Superior temporal gyrus (tissue), 1 donor: Measurements from ENCODE around the gene FAM171A2.
"Not testable (repeated sequence)": the region's sequence is repeated elsewhere in the genome, so short reads cannot be mapped to it uniquely, and the experiment has no call there.

Experiments used
- DNase-seq: peaks from one replicate; pipeline ENCODE4 v3.0.0-alpha.2; 2016; ENCODE audit errors: extremely low spot score

Gene FAM171A2

DNA sequence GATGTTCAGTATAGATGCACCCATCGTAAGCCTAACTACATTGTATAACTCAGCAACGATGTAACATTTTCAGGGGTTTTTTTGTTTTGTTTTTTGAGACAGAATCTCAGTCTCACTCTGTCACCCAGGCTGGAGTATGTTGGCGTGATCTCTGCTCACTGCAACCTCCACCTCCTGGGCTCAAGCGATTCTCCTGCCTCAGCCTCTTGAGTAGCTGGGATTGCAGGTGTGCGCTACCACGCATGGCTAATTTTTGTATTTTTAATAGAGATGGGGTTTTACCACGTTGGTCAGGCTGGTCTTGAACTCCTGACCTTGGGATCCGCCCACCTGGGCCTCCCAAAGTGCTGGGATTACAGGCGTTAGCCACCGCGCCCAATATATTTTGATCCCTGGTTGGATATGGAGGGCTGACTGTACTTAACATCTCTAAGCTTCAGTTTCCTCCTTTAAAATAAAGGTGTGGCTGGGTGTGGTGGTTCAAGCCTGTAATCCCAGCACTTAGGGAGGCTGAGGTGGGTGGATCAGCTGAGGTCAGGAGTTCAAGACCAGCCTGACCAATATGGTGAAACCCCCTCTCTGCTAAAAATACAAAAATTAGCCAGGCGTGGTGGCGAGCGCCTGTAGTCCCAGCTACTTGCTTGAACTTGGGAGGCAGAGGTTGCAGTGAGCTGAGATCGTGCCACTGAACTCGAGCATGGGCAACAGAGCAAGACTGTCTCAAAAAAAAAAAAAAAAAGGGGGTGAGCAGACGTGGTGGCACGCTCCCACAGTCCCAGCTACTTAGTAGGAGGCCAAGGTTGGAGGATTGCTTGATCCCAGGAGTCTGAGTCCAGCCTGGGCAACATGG, 16.2 kb downstream of the FAM171A2 start:
- not testable (repeated sequence) for DNase-seq

DNA sequence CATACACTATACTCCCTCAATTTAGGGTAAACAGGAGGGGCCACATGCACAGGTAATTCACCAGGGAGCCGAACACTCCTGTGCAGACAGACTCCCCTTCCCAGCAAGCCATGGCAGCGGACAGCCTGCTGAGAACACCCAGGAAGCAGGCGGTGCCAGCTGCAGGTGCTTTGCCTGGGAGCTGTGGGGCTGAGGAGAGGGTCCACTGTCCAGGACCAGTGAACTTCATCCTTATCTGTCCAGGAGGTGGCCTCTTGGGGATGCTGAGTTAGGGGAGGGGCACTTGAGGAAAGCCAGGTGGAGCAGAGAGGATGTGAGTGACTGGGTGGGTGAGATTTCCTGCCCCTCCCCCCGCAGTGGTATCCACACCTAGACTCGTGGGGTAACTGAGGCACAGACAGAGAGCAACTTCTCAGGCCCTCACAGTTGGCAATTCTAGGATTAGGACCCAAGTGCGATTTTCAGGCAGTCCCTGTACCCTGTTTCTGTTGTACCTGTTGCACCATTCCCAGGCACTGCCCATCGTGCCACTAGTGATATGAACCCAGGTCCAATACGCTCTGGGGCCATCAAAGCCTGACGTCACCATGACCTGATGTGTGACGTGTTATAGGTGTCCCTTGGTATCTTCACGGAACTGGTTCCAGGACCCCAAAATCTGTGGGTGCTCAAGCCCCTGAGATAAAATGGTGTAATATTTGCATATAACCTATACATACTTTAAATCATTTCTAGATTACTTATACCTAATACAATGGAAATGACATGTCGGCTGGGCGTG, 17.4 kb downstream of the FAM171A2 start:
- no peak for DNase-seq

DNA sequence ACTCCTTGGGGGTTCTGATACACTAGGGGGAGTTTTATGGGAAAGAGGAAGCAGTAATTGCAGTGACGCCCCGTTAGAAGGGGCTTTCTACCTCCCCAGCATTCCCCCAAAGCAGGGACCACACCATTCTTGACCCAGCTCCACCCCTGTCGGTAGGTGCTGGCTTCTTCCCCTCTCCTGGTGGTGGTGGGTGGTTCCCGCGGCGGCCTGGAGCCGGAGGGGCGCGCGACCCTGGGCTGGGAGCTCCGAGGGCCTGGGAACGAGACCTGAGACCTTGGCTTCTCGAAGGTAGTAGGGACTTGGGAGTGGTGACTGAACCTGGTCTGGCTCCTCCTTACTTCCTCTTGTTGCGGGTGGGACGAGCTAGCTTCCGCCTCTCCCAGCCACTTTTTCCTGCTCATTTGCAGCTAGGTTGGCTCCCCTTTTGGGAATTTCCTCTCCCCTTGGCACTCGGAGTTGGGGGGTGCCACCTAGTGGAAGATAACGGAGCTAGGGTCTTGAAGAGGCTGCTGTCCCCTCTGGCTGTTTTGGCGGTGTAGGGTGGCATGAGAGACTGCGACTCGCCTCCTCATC, 18.1 kb downstream of the FAM171A2 start:
- DNase-seq: peak; percentile 76

DNA sequence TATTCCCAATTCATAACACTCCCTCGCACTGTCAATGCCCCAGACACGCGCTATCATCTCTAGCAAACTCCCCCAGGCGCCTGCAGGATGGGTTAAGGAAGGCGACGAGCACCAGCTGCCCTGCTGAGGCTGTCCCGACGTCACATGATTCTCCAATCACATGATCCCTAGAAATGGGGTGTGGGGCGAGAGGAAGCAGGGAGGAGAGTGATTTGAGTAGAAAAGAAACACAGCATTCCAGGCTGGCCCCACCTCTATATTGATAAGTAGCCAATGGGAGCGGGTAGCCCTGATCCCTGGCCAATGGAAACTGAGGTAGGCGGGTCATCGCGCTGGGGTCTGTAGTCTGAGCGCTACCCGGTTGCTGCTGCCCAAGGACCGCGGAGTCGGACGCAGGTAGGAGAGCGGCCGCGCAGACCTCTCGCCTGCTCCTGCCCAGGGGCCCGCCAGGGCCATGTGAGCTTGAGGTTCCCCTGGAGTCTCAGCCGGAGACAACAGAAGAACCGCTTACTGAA, 18.7 kb downstream of the FAM171A2 start, which contains the start of gene GRN:
TSS of gene GRN (plus strand) at position 364 of the 515 bp plus-strand sequence. CDS start 3,863 bp downstream, outside the sequence.
- peak; percentile 100 for DNase-seq

DNA sequence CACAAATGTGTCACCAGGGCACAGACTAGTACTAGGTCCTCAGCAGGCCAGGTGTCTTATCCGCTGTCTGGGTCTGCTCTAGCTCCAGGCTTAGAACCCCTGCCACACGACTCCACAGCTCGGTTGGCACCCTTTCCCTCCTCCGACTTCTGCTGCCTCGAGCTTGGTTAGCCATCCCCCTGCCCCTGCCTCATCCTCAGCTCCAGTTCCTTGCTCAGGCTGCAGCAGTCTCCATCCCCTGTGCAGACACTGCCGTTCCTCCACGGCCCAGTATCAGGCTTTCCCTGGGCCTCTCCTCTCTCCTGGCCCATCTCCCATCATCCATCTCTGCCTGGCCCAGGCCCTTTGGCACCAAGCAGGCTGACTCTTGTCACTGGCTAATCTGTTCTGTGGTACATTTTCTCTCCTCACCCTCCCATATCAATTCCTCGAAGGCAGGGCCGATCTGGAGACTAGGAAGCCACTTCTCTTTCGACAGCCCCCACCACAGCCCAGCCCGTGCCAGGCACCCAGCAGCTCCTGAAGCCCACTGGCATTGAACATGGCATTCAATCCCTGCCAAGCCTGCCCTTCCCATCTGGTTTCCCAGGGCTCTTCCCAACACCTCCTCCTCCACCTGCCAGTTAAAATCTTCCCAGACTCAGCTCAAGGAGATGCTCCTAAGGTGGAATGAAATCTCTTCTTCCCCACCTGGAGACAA, 20.0 kb downstream of the FAM171A2 start:
- no peak for DNase-seq

DNA sequence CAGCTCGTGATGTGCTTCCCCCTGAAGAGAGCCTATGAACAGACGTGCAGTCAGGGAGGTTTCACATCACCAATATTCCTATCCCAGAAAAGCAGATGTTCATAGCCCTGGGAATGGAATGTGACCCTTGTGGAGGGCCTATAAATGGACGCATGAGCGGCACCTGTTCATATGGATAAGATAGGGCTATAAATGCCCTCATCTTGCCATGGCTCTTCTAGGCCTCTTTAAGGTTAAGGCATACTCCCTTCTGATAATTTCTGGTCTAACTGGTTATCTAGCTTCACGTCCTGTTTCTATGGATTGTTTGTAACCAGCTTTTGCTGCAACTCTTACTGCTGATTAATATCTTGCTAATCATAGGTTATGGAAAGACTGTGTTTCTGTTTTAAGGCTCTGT, 23.1 kb downstream of the FAM171A2 start:
- not testable (repeated sequence) for DNase-seq

DNA sequence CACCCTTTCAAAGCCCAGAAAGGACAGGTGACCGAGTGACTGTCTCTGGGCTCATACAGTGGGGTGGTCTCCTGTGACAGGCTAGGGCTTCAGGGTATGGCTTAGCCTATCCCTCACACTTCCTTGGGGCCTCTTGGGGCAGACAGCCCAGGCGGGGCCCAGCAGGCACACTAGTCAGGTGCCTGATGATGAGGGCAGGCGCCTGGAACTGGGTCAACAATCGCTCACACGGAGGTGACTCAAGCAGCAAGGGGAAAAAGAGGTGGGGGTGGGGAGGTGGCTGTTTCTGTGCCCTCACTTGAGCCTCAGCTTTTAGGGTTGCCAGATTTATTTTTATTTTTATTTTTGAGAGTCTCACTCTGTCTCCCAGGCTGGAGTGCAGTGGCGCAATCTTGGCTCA, 25.0 kb downstream of the FAM171A2 start:
- no peak for DNase-seq

DNA sequence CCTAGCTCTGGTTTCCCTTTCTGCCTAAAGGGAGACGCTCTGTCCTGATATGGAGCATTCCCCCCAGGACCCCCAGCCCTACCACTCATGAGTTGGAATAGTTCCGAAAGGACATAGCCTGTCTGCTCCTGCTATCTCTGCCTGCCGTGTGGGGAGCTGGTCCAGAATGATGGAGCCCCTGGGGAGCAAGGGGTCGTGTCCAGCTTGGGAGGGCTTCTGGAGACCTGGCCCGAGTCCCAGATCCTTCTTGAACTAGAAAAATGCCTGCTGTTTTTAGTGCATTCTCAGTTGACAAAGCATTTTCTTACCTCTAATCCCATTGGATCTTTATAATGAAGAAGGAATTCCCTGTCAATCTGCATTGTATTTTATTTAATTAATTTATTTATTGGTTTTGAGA, 27.7 kb downstream of the FAM171A2 start:
- DNase-seq: no peak

DNA sequence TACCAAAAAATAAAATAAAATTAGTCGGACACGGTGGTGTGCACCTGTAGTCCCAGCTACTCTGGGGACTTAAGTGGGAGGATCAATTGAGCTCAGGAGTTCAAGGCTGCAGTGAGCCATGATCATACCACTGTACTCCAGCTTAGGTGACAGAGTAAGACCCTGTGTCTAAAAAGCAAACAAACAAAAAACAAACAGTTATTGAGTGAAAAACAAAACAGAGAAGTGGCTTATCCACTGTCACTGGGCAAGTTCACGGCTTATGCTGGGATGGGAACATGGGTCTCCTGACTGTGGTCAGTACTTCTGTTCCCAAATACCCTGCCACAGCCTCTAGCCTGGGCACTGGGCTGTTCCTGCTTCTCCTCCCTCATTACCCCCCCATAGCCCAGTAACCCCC, 28.1 kb downstream of the FAM171A2 start:
- DNase-seq: no peak

DNA sequence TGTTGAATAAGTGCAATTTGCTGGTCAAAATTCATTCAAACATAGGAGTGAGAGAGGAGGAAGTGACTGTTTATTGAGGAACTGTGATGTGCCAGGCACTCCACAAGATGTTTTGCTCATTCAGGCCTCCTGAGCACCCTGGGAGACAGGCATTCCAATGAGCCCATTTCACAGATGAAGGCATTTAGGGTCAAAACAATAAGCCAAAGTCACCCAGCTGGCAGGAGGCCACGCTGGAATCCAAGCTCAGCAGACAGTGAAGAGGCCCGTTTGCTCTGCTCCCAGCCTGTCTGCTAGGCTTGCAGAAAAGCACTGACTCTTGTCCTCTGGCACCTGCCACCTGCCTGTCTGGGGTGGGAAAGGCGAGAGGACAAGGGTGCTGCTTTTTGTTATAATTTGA, 28.9 kb downstream of the FAM171A2 start:
- no peak for DNase-seq

DNA sequence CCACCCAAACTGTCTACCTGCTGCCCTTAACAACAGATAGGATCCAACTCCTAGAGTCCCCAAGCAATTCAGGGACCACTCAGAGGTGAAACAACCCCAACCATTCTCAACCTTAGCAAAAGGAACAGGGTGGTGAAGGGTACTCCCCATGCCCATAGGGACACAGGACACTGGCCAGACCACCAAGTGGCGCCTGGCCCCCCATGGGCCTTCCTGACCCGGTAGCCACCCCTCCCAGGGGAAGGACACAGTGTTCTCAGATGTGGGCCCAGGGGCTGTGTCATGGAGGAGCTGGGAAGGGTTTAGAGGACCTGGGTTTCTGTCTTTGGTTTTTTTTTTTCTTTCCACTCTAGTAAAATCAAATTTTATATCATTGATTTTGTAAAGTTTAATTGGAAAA, 29.3 kb downstream of the FAM171A2 start:
- DNase-seq: no peak

DNA sequence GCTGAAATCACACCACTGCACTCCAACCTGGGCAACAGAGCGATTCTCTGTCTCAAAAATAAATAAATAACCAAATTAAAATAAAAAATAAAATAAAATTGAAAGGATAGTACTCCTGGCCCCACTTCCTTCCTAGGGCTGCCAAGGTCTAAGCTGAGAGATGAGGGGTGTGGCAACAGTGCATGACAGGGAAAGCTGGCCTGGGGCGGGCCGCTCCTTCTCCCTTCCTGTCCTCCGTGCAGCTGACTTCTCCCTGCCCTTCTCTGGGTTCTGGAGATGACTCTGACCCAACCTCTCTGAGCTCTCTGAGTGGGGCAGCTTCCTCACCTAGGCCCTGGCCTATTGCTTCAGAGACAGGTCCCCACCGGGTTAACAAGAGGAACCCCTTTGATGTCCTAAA, 30.3 kb downstream of the FAM171A2 start:
- no peak for DNase-seq

DNA sequence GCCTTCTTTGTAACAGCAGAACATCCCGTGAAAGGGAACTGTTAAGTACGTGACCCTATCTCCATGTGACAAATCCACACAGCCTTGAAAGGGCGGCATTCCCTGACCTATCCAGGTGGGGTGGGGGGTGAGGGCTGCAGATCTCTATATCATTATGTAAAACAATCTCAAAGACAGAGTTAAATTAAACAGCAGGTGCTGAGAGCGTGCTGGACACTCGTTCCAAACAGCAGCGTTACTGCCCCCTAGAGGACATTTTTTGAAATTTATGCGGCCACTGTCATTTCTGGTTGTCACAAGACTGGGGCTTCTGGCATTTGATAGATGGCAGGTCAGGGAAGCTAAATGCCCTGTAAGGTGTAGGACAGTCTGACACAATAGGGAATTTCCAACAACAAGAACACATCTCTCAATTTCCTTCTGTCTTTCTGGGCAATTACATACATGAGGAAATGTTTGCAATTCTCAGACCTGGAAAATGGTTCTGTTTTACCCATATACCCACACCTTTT, 32.3 kb downstream of the FAM171A2 start:
- peak; percentile 96 for DNase-seq

DNA sequence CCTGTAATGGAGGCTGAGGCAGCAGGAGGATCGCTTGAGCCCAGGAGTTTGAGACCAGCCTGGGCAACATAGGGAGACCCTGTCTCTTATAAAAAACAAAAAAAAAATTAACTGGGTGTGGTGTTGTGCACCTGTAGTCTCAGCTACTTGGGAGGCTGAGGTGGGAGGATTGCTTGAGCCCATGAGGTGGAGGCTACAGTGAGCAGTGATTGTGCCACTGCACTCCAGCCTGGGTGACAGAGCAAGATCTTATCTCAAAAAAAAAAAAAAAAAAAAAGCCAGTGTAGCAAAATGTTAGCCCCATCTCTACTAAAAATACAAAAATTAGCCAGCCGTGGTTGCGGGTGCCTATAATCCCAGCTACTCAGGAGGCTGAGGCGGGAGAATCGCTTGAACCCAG, 33.4 kb downstream of the FAM171A2 start:
- not testable (repeated sequence) for DNase-seq

DNA sequence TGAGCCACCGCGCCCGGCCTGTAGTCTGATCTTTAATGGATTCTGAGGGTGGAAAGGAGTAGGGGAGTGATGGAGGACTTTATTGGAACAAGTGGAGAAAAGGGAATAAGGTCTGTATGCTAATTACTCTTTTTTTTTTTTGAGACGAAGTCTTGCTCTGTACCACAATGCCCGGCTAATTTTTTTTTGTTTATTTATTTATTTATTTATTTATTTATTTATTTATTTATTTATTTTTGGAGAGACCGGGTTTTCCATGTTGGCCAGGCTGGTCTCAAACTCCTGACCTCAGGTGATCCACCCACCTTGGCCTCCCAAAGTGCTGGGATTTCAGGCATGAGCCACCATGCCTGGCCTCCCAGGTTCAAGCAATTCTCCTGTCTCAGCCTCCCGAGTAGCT, 34.1 kb downstream of the FAM171A2 start:
- not testable (repeated sequence) for DNase-seq

DNA sequence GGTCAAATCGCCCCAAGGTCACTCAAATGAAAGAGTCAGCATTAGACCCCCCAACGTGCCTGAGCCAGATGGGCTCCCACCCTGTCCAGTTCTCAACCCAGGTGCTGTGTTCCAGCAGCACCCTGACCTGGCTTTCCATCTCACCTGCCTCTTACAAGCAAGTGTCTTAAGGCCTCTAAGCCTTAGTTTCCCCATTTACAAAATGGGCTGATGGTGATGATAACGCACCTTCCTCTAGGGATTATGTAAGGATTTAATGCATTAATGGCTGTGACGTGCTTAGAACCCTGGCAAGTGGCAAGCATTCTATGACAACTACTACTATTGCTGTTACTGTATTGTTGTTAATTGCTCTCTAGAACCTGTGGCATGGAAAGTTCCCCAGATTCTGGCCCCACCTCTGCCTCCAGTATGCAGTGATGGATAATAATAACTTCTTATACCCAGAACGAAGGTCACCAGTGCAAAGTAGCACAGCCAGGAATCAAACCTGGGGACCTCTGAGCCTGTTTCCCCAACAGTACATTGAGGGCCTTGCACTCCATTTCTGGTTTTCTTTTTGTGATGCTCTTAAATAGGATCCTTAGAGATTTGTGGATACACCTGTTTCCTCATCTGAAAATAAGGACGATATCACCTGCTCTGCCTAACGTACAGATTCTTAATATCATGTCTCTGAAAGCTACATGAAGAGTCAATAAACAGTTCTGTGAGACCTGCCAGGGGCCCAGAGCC, 35.8 kb downstream of the FAM171A2 start:
- no peak for DNase-seq

DNA sequence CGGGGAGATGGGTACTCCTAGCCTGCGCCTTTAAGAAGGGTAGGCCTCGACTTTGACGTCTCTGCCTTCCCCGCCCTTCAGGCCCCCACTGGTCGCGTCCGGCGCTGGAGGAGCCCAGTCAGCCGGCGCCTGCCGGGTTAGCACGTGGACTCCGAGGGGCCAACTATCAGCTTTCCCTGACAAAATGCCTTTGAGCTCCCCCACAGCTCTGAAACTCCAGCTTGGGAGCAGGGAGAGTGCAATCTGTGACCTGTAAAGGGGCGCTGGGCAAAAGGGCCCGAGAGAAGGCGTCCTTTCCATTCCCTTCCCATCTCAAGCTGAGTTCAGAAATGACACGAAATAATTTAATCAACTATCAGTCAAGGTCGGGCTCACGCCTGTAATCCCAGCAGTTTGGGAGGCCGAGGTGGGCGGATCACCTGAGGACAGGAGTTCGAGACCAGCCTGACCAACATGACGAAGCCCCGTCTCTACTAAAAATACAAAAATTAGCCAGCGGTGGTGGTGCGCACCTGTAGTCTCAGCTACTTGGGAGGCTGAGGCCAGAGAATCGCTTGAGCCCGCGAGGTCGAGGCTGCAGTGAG, 36.7 kb downstream of the FAM171A2 start:
- DNase-seq: peak; percentile 99

DNA sequence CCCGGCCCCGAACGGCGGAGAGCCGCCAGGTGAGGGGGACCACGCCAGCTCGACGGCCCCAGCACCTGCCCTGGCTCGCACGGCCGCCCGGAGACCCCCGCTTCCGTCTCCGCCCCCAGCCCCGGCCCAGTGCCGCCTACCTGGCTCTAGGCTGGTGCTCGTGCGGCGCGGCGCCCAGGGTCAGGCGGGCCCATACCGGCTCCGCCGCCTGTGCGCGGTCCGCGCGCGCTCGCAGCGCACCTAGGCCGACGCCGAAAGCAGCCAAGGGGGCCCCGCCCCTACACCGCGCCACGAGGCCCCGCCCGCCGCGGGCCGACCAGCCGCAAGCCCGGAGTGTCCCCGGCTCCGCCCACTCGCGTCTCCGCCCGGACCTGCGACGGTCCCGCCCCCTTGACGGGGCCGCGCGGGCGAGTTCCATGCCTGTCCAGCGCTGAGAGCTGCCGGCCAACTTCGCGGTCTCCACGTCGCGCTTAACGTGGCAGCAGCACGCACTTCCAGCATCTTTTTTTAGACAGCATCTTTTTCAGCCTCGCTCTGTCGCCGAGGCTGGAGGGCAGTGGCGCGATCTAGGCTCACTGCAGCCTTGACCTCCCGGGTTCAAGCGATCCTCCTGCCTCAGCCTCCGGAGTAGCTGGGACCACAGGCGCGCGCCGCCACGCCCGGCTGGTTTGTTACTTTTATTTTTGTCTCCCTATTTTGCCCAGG, 38.9 kb downstream of the FAM171A2 start, which contains the start of gene SLC25A39:
TSS of gene SLC25A39 (minus strand) at position 253 of the 705 bp plus-strand sequence. CDS start 1,261 bp downstream, outside the sequence.
- DNase-seq: peak; percentile 93

DNA sequence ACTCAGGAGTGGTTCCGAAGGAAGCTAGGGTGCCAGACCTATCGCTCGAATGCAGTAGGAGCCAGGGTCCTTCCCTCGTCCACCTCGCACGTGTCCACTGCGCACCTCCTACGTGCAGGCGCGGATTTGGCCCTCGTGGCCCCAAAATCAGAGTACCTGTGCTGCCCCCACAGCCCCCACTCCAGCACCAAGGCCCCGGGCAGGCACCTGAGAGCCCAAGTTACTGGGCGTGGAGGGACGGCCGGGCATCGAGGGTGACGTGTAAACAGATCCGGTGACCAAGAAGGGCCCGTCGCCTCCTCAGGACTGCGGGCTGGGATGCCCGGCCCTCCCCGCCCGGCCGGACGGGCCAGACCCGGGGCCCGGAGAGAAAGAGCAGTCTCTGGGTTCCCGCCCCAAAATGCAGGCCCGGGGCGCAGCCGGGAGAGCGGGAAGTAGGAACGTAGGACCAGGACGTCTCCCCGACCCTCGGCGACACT, 39.5 kb downstream of the FAM171A2 start:
- DNase-seq: no peak
